ENCODE measurements around the gene MRPS12.

The MRPS12 gene

DNA sequence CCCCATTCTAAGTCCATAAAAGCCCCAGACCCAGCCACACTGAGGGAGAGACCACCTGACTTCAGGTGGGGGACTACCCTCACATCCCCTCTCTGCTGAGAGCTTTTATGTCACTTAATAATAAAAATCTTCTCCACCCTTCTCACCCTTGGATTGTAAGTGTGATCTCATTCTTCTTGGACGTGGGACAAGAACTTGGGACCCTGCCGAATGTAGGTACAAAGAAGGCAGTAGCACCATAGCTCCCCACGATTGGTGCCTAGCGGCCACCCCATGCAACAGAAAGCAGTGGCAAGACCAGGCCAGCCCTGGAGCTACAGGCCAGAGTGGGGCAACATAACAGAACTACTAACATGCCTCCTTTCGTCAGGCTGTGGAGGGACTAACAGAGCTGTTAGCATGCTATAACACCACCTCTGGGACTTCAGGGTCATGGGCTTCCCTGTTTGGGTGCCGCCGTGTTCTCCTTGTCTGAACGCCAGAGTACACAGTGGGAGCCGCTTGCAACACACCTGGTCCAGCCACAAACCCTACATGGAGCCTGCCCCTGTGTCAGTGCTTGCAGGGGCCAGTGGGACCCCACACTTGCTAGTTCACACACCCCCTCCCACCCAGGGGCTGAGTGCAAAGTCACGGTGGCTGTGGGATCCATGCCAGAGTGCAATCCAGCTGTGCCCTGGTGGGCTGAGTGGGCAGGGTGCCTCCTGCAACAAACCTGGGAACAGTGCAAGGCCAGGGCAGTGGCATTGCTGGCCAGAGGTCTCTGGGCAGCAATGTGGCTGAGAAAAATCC, 50.0 kb downstream of the MRPS12 start (continued):
- TF ChIP-seq, protein P1, sequence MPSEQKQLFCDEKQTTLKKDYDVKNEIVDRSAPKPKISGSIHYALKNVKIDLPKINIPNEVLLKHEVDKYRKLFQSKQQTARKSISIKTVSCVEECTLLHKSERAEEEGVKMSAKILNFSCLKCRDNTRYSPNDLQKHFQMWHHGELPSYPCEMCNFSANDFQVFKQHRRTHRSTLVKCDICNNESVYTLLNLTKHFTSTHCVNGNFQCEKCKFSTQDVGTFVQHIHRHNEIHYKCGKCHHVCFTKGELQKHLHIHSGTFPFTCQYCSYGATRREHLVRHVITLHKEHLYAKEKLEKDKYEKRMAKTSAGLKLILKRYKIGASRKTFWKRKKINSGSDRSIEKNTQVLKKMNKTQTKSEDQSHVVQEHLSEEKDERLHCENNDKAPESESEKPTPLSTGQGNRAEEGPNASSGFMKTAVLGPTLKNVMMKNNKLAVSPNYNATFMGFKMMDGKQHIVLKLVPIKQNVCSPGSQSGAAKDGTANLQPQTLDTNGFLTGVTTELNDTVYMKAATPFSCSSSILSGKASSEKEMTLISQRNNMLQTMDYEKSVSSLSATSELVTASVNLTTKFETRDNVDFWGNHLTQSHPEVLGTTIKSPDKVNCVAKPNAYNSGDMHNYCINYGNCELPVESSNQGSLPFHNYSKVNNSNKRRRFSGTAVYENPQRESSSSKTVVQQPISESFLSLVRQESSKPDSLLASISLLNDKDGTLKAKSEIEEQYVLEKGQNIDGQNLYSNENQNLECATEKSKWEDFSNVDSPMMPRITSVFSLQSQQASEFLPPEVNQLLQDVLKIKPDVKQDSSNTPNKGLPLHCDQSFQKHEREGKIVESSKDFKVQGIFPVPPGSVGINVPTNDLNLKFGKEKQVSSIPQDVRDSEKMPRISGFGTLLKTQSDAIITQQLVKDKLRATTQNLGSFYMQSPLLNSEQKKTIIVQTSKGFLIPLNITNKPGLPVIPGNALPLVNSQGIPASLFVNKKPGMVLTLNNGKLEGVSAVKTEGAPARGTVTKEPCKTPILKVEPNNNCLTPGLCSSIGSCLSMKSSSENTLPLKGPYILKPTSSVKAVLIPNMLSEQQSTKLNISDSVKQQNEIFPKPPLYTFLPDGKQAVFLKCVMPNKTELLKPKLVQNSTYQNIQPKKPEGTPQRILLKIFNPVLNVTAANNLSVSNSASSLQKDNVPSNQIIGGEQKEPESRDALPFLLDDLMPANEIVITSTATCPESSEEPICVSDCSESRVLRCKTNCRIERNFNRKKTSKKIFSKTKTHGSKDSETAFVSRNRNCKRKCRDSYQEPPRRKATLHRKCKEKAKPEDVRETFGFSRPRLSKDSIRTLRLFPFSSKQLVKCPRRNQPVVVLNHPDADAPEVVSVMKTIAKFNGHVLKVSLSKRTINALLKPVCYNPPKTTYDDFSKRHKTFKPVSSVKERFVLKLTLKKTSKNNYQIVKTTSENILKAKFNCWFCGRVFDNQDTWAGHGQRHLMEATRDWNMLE (tag by site-specific recombination; conservative IDR thresholded peaks at IDR 0.05; ENCODE audit: low read depth), result no peak
- no peak for TF ChIP-seq ZNF558 (tag by site-specific recombination; IDR thresholded peaks at IDR 0.05)
- TF ChIP-seq, protein P2, sequence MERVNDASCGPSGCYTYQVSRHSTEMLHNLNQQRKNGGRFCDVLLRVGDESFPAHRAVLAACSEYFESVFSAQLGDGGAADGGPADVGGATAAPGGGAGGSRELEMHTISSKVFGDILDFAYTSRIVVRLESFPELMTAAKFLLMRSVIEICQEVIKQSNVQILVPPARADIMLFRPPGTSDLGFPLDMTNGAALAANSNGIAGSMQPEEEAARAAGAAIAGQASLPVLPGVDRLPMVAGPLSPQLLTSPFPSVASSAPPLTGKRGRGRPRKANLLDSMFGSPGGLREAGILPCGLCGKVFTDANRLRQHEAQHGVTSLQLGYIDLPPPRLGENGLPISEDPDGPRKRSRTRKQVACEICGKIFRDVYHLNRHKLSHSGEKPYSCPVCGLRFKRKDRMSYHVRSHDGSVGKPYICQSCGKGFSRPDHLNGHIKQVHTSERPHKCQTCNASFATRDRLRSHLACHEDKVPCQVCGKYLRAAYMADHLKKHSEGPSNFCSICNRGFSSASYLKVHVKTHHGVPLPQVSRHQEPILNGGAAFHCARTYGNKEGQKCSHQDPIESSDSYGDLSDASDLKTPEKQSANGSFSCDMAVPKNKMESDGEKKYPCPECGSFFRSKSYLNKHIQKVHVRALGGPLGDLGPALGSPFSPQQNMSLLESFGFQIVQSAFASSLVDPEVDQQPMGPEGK (tag by site-specific recombination; IDR thresholded peaks at IDR 0.05), result no peak
- TF ChIP-seq ZNF600 (tag by site-specific recombination; IDR thresholded peaks at IDR 0.05), result no peak
- TF ChIP-seq ZFP37 (tag by site-specific recombination; IDR thresholded peaks at IDR 0.05), result no peak
- TF ChIP-seq ZNF529 (tag by site-specific recombination; IDR thresholded peaks at IDR 0.05; ENCODE audit: insufficient replicate concordance), result peak; percentile 5
- TF ChIP-seq, protein P3, sequence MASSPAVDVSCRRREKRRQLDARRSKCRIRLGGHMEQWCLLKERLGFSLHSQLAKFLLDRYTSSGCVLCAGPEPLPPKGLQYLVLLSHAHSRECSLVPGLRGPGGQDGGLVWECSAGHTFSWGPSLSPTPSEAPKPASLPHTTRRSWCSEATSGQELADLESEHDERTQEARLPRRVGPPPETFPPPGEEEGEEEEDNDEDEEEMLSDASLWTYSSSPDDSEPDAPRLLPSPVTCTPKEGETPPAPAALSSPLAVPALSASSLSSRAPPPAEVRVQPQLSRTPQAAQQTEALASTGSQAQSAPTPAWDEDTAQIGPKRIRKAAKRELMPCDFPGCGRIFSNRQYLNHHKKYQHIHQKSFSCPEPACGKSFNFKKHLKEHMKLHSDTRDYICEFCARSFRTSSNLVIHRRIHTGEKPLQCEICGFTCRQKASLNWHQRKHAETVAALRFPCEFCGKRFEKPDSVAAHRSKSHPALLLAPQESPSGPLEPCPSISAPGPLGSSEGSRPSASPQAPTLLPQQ (tag by site-specific recombination; IDR thresholded peaks at IDR 0.05), result no peak
- TF ChIP-seq ZNF350 (tag by site-specific recombination; IDR thresholded peaks at IDR 0.05), result no peak
- peak; percentile 29; the same call in 1 of the 2 replicates for TF ChIP-seq ZNF585B (tag by site-specific recombination; IDR thresholded peaks at IDR 0.05)
- 0 out of 2 replicates have a peak, but pooled peaks have one; percentile 18 for TF ChIP-seq ZNF610 (tag by site-specific recombination; IDR thresholded peaks at IDR 0.05; ENCODE audit: borderline replicate concordance)
- TF ChIP-seq, protein P4, sequence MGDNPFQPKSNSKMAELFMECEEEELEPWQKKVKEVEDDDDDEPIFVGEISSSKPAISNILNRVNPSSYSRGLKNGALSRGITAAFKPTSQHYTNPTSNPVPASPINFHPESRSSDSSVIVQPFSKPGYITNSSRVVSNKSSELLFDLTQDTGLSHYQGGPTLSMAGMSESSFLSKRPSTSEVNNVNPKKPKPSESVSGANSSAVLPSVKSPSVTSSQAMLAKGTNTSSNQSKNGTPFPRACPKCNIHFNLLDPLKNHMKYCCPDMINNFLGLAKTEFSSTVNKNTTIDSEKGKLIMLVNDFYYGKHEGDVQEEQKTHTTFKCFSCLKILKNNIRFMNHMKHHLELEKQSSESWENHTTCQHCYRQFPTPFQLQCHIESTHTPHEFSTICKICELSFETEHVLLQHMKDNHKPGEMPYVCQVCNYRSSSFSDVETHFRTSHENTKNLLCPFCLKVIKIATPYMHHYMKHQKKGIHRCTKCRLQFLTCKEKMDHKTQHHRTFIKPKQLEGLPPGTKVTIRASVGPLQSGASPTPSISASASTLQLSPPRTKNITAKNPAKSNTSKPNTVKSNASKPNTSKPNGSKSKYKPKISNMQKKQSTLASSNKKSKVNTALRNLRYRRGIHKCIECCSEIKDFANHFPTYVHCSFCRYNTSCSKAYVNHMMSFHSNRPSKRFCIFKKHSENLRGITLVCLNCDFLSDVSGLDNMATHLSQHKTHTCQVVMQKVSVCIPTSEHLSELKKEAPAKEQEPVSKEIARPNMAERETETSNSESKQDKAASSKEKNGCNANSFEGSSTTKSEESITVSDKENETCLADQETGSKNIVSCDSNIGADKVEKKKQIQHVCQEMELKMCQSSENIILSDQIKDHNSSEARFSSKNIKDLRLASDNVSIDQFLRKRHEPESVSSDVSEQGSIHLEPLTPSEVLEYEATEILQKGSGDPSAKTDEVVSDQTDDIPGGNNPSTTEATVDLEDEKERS (tag by site-specific recombination; IDR thresholded peaks at IDR 0.05), result peak; percentile 65
- no peak for TF ChIP-seq ZNF426 (tag by site-specific recombination; IDR thresholded peaks at IDR 0.05)
- no peak for TF ChIP-seq ZNF211 (tag by site-specific recombination; IDR thresholded peaks at IDR 0.05; ENCODE audit: low read depth)
- no peak for TF ChIP-seq SP2 (tag by site-specific recombination; IDR thresholded peaks at IDR 0.05)
- no peak for TF ChIP-seq GLI2 (tag by site-specific recombination; IDR thresholded peaks at IDR 0.05; ENCODE audit: borderline replicate concordance, low read depth)
- TF ChIP-seq RBAK (tag by site-specific recombination; IDR thresholded peaks at IDR 0.05), result no peak
- no peak for TF ChIP-seq ZNF623 (tag by site-specific recombination; IDR thresholded peaks at IDR 0.05)
- TF ChIP-seq ZNF530 (tag by site-specific recombination; IDR thresholded peaks at IDR 0.05; ENCODE audit: low read depth), result no peak
- TF ChIP-seq, protein P5, sequence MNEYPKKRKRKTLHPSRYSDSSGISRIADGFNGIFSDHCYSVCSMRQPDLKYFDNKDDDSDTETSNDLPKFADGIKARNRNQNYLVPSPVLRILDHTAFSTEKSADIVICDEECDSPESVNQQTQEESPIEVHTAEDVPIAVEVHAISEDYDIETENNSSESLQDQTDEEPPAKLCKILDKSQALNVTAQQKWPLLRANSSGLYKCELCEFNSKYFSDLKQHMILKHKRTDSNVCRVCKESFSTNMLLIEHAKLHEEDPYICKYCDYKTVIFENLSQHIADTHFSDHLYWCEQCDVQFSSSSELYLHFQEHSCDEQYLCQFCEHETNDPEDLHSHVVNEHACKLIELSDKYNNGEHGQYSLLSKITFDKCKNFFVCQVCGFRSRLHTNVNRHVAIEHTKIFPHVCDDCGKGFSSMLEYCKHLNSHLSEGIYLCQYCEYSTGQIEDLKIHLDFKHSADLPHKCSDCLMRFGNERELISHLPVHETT (tag by site-specific recombination; IDR thresholded peaks at IDR 0.05), result no peak
- TF ChIP-seq ZBTB48 (tag by site-specific recombination; IDR thresholded peaks at IDR 0.05), result no peak
- TF ChIP-seq ZNF654 (tag by site-specific recombination; IDR thresholded peaks at IDR 0.05; ENCODE audit: low read depth), result no peak
- no peak for TF ChIP-seq ZNF248 (tag by site-specific recombination; IDR thresholded peaks at IDR 0.05)
- TF ChIP-seq ZNF629 (tag by site-specific recombination; IDR thresholded peaks at IDR 0.05), result no peak
- no peak for TF ChIP-seq ZFP41 (tag by site-specific recombination; IDR thresholded peaks at IDR 0.05; ENCODE audit: borderline replicate concordance)
- no peak for TF ChIP-seq ZBTB8A (tag by site-specific recombination; IDR thresholded peaks at IDR 0.05)
- TF ChIP-seq ZNF549 (tag by site-specific recombination; IDR thresholded peaks at IDR 0.05), result no peak
- TF ChIP-seq ZNF394 (tag by site-specific recombination; IDR thresholded peaks at IDR 0.05; ENCODE audit: borderline replicate concordance), result no peak

Measured in HEK293 (cell line).